Neural cell (in vitro differentiated cells): ENCODE measurements around the gene LAIR1.

Source experiments
- POLR2AphosphoS5 ChIP-seq: IDR thresholded peaks from 2 replicates; pipeline ENCODE4 v1.6.1; 2012
- TF ChIP-seq, protein P1 (sequence below): fragments of 450-650 bp; IDR thresholded peaks from 2 replicates; pipeline ENCODE4 v1.5.1; 2014; ENCODE audit warnings: antibody characterized with exemption, mild to moderate bottlenecking, moderate library complexity; ENCODE audit not compliant: poor library complexity, severe bottlenecking

DNA sequence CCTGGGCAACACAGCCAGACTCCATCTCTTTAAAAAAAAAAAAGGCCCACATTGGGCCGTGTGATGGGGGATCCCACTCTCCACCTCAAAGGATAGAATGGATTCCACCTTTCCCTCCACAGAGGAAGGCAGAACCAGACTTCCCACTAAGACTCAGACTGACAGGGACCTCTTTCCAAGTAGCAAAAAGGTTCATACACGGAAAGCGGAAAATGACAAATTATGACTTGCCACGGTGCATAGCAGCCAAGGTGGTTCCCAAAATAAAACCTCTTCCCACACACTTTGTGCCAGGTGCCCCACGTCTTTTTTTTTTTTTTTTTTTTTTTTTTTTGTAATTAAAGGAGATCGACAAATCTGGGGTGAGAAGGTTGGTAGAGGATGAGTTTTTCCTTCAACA, 36.2 kb upstream of the LAIR1 start:
- TF ChIP-seq, protein P1, sequence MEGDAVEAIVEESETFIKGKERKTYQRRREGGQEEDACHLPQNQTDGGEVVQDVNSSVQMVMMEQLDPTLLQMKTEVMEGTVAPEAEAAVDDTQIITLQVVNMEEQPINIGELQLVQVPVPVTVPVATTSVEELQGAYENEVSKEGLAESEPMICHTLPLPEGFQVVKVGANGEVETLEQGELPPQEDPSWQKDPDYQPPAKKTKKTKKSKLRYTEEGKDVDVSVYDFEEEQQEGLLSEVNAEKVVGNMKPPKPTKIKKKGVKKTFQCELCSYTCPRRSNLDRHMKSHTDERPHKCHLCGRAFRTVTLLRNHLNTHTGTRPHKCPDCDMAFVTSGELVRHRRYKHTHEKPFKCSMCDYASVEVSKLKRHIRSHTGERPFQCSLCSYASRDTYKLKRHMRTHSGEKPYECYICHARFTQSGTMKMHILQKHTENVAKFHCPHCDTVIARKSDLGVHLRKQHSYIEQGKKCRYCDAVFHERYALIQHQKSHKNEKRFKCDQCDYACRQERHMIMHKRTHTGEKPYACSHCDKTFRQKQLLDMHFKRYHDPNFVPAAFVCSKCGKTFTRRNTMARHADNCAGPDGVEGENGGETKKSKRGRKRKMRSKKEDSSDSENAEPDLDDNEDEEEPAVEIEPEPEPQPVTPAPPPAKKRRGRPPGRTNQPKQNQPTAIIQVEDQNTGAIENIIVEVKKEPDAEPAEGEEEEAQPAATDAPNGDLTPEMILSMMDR, result no peak
- TF ChIP-seq POLR2AphosphoS5, result no peak
